GM23338 (cell line): Measurements from ENCODE around the gene BDKRB1.

Experiments
- CREB1 ChIP-seq: fragments of 250-450 bp; sonication (Bioruptor Pico); IDR thresholded peaks from 2 replicates; pipeline ENCODE4 v1.5.0; 2020; ENCODE audit warnings: low read depth, mild to moderate bottlenecking, moderate library complexity
- ETS1 ChIP-seq: IDR thresholded peaks from 2 replicates; pipeline ENCODE4 v1.6.1; 2016; ENCODE audit warnings: antibody characterized with exemption
- EZH2 ChIP-seq: fragments of 200-600 bp; sonication (generic); IDR thresholded peaks from one replicate; pipeline ENCODE4 v1.8.0; 2017; ENCODE audit warnings: antibody characterized with exemption, mild to moderate bottlenecking, low read depth; ENCODE audit not compliant: unreplicated experiment
- EZH2phosphoT487 ChIP-seq: fragments of 200-600 bp; sonication (generic); IDR thresholded peaks from one replicate; pipeline ENCODE4 v1.8.1; 2018; ENCODE audit warnings: antibody characterized with exemption; ENCODE audit not compliant: unreplicated experiment
- JUNB ChIP-seq: IDR thresholded peaks from one replicate; pipeline ENCODE4 v1.6.1; 2016; ENCODE audit warnings: antibody characterized with exemption; ENCODE audit not compliant: unreplicated experiment
- NANOG ChIP-seq: IDR thresholded peaks from 2 replicates; pipeline ENCODE4 v1.6.1; 2016; ENCODE audit warnings: antibody characterized with exemption, borderline replicate concordance
- POLR2AphosphoS5 ChIP-seq: IDR thresholded peaks from 2 replicates; pipeline ENCODE4 v1.6.1; 2016; ENCODE audit warnings: antibody characterized with exemption, low read depth
- STAT1 ChIP-seq: IDR thresholded peaks from one replicate; pipeline ENCODE4 v1.6.1; 2016; ENCODE audit warnings: antibody characterized with exemption; ENCODE audit not compliant: unreplicated experiment
- ZNF114 ChIP-seq: fragments of 250-450 bp; sonication (Bioruptor Pico); IDR thresholded peaks from 2 replicates; pipeline ENCODE4 v1.5.0; 2020; ENCODE audit warnings: mild to moderate bottlenecking, moderate library complexity
- ZNF331 ChIP-seq: fragments of 250-450 bp; sonication (Bioruptor Pico); IDR thresholded peaks from 2 replicates; pipeline ENCODE4 v1.5.0; 2020; ENCODE audit warnings: low read depth, mild to moderate bottlenecking, moderate library complexity
- TF ChIP-seq, protein P1 (sequence below), 2 experiments: fragments of 200-600 bp in 1 of 2; sonication (generic) in 1 of 2; conservative IDR thresholded peaks; 2 replicates each; pipeline versions ENCODE4 v1.5.1 to v1.6.1; 2016 to 2017; ENCODE audit warnings: antibody characterized with exemption in 2 of 2, low read depth in 2 of 2, mild to moderate bottlenecking in 2 of 2, moderate library complexity in 1 of 2
- TF ChIP-seq, protein P2 (sequence below): IDR thresholded peaks from one replicate; pipeline ENCODE4 v1.6.1; 2018; ENCODE audit warnings: antibody characterized with exemption; ENCODE audit not compliant: unreplicated experiment

GRCh38 chr14:96257900-96258299, 1.9 kb downstream of the BDKRB1 start:
- TF ChIP-seq, protein P1, sequence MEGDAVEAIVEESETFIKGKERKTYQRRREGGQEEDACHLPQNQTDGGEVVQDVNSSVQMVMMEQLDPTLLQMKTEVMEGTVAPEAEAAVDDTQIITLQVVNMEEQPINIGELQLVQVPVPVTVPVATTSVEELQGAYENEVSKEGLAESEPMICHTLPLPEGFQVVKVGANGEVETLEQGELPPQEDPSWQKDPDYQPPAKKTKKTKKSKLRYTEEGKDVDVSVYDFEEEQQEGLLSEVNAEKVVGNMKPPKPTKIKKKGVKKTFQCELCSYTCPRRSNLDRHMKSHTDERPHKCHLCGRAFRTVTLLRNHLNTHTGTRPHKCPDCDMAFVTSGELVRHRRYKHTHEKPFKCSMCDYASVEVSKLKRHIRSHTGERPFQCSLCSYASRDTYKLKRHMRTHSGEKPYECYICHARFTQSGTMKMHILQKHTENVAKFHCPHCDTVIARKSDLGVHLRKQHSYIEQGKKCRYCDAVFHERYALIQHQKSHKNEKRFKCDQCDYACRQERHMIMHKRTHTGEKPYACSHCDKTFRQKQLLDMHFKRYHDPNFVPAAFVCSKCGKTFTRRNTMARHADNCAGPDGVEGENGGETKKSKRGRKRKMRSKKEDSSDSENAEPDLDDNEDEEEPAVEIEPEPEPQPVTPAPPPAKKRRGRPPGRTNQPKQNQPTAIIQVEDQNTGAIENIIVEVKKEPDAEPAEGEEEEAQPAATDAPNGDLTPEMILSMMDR (conservative IDR thresholded peaks at IDR 0.05; ENCODE audit: low read depth in 2 of 2), result no peak
- TF ChIP-seq, protein P2, sequence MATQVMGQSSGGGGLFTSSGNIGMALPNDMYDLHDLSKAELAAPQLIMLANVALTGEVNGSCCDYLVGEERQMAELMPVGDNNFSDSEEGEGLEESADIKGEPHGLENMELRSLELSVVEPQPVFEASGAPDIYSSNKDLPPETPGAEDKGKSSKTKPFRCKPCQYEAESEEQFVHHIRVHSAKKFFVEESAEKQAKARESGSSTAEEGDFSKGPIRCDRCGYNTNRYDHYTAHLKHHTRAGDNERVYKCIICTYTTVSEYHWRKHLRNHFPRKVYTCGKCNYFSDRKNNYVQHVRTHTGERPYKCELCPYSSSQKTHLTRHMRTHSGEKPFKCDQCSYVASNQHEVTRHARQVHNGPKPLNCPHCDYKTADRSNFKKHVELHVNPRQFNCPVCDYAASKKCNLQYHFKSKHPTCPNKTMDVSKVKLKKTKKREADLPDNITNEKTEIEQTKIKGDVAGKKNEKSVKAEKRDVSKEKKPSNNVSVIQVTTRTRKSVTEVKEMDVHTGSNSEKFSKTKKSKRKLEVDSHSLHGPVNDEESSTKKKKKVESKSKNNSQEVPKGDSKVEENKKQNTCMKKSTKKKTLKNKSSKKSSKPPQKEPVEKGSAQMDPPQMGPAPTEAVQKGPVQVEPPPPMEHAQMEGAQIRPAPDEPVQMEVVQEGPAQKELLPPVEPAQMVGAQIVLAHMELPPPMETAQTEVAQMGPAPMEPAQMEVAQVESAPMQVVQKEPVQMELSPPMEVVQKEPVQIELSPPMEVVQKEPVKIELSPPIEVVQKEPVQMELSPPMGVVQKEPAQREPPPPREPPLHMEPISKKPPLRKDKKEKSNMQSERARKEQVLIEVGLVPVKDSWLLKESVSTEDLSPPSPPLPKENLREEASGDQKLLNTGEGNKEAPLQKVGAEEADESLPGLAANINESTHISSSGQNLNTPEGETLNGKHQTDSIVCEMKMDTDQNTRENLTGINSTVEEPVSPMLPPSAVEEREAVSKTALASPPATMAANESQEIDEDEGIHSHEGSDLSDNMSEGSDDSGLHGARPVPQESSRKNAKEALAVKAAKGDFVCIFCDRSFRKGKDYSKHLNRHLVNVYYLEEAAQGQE, result no peak
- no peak for TF ChIP-seq CREB1 (CRISPR knock-in tag)
- no peak for TF ChIP-seq STAT1
- no peak for TF ChIP-seq EZH2phosphoT487
- no peak for TF ChIP-seq ETS1
- no peak for TF ChIP-seq EZH2
- TF ChIP-seq JUNB, result no peak
- no peak for TF ChIP-seq POLR2AphosphoS5
- no peak for TF ChIP-seq ZNF114
- no peak for TF ChIP-seq ZNF331 (CRISPR knock-in tag)
- no peak for TF ChIP-seq NANOG
